ENCODE results near the gene KIF6.

Gene KIF6

DNA sequence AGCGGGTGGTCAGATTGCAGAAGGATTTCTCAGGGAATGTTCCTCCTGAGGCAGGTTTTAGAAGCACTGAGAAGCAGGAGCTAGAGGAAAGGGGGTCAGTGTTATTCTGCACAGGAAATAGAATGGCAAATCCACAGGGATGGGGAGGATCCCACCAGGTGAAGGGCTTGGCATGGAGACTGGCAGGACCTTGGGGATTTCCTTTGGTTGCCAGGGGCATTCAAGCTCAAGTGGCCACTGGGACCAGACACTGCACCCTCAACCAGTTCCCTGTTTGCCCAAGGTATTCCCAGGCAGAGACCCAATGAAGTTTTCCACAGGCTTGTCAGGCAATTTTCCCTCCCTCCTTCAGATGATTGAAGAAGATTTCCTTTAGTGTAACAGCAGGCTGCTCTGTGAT is 279.5 kb downstream of the KIF6 start:
- DNase-seq (ENCODE audit: low read depth) = no peak

DNA sequence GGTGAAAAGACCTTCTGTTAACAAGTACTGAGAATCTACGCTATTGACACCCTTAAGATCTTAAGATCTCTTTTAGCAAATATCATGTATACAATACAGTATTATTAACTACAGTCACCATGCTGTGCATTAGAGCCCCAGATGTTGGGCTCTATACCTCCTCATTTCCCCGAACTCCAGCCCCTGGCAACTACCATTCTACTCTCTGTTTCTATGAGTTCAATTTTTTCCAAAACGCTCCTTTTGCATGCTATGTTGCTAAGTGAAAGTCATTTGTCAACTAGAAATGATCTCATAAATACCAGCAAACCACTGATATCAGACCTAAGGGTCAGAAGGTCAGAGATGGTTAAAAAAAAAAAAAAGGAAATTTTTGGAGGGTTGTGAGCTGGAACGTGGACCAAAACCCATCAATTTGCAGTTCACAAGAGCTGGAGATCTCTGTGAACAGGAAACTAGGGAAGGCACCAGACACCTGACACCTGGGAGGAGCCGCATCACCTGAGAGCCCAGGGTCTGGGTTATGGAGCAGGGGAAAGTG is 280.7 kb downstream of the KIF6 start:
- DNase-seq (ENCODE audit: low read depth) = no peak

DNA sequence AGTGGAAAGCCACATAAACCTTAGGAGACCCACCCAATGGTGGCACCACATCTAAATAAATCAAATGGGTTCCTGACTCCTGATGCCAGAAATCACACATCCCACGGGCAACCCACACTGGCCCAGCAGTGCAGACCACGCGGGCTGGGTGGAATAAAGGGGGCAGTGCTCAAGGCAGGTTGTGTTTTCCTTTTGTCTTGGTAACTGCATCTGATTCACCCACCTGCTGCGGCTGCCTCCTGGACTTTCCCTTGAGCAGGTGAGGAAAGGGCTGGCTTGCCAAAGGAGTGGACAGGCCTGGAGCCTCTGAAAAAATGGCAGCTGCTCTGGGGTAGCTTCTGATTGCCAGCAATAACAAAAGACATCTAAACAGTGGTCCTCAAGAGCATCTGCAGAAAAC is 283.2 kb downstream of the KIF6 start:
- DNase-seq (ENCODE audit: low read depth) = no peak

DNA sequence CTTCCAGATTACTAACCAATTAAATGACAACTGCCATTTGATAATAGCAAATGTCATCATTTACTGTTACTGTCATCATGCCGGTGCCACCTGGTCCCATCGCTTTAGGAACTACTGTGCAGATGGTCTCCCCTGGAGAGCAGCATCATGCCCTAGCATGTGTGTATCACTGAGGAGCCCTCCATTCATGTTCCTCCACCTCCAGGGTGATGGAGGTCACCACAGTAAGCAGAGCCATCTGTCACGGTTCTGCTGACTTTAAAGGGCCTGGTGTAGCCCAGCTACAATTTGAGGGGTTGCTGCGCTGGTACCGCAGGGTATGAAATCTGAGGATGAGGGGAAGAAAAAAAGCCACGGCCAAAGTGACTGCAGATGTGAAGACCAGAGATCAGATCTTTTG is 283.9 kb downstream of the KIF6 start:
- DNase-seq (ENCODE audit: low read depth) = no peak

DNA sequence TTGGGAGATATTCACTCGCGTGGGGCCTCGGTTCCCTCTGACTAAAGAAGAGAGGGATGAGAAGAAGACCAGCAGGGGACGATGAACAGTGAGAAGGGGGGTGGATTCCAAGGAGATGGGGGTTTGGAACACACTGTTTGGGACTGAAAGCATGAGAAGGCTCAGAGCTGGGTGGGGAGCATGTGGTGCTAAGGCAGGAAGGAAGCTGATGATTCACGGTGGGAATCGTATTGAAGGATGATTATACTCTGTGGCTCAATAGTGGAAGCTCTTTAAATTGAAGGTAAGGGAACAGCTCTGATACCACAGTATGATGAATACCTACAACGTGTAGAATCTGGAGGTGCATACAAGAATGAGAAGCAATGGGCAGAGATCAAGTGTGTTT is 285.2 kb downstream of the KIF6 start:
- no peak for DNase-seq (ENCODE audit: low read depth)

DNA sequence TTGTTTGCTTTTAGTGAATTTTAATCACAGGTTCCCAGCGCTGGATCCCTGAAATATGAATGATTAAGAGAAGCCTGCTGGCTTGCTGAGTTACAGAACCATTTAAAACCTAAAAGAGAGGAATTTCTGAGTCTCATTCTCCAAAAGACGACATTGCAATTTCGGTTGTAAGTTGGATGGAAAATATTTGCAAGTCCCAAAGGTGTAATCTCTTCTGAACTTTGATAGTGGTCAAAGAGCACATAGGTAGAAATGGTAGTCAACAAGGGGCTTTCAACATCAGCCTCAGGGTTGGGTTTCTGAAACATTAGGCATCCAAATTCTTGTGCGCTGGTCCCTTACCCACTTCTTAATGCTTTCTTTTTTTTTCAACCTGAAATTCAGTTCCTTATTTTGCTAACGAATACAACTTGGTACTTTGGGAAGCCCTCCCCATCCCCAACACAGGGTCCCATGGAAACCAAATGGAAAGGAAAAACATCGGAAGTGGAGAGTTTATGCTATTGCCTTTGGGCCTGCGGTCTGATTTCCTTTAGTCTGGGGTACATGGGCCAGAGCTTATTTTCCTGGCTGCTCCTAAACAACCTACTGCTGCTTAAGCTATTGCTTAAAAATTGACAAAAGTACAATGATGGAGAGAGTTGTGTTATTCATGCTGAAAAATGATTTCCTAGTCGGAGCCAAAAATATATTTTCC is 285.7 kb downstream of the KIF6 start:
- DNase-seq (ENCODE audit: low read depth) = no peak

DNA sequence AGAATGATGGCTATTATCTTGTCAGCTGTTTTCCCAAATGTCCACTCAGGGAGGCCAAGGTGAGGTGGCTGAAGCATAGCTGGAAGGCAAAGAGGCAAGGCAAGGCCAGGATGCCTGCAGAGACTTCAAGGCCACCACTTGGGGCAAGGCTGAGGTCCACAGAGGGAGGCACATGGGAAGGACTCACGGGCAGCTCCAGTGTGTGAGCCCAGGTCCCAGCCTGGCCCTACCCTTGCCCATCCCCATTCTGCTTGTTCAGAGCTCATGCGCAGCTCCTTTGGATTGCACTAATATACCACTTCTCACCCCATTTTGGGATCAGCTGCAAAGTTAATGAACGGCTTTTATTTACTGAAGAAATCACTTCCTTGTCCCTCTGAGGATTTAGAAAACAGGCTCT is 291.6 kb downstream of the KIF6 start:
- no peak for DNase-seq (ENCODE audit: low read depth)

DNA sequence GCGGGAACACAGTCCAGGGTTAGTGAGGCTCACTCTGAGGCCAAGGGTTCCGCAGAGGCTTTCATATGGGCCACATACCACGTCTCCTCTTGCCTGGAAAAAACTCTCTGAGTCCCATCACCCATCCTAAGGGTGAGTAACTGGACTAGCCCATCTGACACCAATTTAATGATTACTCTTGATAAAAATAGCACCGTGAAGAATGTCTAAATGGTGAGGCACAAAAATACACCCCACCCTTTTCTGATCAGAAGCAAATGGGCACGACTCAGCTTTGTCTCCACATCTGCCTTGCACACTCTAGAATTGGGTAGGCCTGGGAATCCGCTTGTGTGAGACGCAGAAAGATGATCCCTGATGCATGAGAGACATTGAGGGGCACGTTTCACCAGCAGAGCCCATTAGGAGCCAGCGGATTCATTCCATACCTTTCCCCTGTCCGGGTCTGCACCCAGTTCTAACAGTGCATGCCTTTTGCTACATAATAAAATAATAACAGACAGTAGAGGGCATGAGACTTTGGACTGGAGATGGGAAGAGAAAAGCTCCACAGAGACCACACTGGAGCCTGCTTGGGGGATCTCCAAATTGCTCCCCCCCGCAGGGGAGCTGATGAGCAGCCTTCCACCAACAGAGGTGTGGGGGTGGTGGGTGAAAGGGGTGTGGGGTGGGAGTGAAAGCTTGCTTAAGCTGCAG is 292.7 kb downstream of the KIF6 start:
- DNase-seq (ENCODE audit: low read depth) = no peak

DNA sequence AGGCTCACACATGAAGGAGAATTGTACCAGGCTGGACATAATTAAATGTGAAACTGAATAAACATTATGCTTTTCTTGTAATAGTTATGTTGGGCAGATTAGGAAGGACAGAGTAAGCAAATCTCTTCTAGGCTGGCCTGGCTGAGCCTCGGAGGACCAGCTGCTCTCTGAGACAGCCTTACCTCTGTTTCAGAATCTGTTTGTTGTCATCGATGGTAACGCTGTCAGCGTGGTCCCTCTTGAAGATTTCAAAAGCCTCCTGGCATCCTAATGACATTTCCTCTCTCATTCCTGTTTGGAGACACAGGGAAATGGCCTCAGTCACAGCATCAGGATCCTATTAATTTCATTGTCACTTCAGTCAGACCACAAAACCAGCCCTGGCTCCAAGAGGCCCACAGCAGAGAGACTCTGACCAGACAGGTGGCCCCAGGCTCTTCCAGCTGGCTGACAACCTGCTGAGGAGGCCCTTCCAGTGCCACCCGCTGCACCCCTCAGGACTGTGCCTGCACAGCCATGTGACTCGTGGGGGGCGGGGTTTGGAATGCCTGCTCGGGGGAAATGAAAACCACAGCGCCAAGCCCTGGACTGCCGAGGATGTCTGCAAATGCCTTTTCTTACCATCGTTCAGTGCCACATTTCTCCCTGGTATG is 294.2 kb downstream of the KIF6 start:
- DNase-seq (ENCODE audit: low read depth) = no peak

DNA sequence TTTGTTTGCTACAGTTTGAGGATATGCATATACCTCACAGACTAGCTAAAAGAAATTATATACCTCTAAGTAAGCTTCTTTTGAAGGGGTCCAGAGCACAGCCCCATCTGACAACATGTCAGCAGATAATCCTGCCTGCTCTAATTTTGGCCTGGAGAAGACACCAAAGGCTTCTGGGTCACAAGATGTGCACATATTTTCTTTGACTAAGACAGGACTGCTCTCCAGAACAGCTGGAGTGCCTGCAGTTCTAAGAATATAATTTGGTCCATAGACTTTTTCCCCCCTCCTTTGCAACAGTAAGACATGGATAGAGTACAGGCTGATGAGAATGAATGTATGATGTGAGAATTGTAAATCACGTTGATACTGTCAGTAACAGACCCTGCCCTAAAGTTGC is 294.8 kb downstream of the KIF6 start:
- no peak for DNase-seq (ENCODE audit: low read depth)

DNA sequence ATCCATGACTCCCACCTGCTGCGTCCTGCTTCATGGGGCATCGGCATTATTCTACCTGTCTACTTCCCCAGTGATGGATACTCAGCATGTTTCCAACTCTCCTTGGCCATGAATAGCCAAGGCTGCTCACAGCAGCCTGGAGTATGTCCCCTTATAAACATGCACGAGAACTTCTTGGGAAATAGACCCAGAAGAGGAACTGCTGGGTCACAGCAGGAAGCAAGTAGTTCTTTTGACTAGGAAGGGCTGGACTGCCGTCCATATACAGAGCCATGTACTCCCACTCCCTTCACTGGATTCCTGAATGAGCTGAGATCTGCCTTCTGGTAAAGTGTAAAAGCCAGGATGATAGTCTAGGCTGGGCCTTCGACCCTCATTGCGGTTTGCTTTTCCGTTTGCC is 296.4 kb downstream of the KIF6 start:
- no peak for DNase-seq (ENCODE audit: low read depth)

DNA sequence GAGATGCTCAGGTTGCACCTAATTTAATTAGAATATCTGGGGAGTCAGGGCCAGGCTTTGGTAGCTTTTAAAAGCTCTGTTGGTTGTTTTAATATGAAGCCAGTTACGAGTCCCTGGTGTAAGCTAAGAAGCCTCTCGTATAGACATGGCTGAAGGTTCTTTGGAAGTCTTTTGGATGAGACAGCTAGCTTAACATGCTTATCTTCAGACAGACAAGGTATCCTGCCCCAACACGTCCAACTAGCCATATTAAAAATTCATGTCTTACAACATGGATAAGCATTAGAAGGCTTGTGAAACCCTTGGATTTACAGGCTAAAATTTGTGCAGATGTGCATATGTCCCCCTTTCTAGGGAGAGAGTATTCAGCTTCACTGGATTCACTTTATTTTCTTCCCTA is 297.1 kb downstream of the KIF6 start:
- no peak for DNase-seq (ENCODE audit: low read depth)

DNA sequence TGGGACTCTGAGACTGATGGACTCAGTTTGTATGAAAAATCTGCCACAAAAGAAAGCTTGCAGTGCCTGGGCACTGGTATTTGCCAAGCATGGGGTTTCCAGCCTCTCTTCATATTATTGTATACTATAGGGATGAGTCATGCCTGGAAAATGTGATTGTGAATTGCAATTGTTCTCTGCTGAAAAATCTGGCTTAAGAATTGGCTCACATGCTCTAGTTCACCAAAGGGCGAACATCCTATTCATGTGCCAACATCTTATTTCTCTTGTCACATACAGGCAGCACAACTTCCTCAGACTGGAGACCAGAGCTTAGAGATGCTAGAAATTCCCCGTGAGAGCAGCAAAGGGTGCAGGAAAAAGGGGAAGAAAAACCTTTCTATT is 299.1 kb downstream of the KIF6 start:
- DNase-seq (ENCODE audit: low read depth) = no peak

DNA sequence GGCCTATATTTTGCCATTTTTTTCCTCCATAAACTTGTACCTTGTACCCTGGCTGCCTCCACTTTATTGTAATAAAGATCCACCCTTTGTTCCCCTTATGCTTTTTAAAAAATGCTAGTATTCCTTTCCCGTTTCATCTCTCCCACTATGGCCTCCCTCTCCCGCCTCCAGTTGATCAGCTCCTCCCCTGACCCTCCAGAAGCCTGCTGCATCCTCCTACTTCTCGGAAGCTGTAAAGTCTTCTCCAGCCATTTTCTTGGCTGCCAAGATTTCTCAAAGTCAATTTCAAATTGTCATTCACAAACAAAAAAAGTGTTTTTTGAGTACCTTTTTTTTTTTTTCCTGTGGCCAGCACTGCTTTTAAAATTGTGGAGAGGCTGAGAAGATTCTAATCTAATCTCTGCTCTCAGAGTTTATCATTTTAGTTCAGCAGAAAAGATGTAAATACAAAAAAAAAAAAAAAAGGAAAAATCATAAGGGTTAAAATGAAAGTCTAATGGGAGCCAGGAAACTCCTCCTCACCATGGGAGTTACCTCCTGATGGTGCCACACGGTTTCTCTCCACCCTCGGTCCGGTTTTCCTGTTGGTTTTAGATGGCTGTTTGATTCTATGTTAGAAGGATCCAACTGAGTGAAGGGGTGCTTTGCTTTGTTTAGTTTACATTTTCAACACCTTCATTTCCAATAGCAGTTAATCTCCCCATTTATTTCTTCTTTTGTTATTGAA is 299.7 kb downstream of the KIF6 start:
- DNase-seq (ENCODE audit: low read depth) = no peak

DNA sequence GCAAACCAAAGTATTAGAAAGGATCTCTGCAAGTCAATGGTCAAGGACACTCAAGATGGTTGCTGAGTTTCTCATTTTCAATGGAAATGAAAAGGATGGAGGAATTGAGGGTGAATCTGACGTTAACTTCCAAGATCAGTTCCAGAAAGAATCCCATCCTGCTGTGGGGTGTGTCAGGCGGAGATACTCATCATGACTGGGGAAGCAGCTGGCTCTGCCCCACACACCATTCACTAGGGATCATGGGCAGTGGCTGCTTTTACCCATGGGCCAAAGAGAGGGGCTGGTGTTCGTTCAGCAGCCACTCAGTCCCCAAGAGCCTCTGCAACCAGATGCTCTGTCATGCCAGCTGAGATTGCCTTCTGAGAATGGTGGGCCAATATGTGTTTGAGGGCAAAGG is 300.4 kb downstream of the KIF6 start:
- DNase-seq (ENCODE audit: low read depth) = no peak

DNA sequence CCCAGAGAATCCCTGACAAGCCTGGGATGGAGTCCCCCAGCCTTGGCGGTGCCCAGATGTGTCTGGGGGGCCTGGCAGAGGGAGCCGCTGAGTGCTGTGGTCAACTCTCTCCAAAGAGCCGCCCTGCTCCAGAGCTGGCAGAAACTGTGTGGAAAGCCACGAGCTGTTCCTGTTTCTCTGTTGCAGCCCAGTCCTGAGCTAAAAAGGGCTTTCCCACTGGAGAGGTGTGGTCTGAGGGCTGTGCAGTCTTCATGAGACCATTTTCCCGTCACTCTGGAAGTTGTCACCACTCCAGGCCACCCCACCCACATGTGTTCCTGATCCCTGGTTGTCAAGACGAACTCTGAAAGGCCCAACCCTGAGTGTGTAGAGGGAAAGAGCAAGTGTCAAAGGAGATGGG is 303.0 kb downstream of the KIF6 start:
- DNase-seq (ENCODE audit: low read depth) = no peak

DNA sequence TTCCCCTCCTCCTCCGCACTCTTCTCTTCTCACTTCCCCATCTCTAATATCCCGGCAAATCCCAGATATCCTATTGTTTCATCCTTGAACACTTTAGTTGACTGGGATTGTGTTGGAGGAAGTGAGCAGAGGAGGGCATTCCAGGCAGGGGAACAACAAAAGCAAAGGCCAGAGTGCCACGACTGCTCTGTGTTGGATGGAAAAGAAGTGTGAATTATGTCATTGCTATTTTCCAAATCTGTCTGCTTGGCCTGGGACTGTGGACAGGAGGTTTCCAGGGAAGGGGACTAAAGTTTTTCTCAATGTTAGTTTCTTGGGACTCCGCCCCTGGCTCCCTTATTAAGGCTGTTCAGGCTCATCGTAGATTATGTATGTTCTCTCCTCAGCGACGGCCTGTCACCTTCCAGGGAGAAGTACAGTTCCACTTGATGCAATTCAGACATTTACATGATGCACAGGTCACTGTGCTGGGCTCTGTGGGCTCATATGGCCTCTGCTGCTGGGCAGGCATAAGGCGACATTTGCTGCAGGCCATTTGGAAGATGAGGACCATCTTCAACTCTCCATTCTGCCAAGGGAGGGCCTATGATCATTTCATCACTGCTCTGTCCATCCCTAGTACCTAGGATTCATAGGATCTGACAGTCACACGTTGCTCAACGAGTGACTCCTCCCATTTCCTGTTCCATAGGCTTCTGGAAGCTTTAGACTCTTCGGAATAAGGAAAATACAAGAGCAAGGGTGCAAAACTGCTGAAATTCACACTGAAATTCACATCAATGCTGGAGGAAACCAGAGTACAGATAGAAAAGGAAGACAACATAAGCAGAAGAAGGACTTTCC is 303.6 kb downstream of the KIF6 start:
- no peak for DNase-seq (ENCODE audit: low read depth)

DNA sequence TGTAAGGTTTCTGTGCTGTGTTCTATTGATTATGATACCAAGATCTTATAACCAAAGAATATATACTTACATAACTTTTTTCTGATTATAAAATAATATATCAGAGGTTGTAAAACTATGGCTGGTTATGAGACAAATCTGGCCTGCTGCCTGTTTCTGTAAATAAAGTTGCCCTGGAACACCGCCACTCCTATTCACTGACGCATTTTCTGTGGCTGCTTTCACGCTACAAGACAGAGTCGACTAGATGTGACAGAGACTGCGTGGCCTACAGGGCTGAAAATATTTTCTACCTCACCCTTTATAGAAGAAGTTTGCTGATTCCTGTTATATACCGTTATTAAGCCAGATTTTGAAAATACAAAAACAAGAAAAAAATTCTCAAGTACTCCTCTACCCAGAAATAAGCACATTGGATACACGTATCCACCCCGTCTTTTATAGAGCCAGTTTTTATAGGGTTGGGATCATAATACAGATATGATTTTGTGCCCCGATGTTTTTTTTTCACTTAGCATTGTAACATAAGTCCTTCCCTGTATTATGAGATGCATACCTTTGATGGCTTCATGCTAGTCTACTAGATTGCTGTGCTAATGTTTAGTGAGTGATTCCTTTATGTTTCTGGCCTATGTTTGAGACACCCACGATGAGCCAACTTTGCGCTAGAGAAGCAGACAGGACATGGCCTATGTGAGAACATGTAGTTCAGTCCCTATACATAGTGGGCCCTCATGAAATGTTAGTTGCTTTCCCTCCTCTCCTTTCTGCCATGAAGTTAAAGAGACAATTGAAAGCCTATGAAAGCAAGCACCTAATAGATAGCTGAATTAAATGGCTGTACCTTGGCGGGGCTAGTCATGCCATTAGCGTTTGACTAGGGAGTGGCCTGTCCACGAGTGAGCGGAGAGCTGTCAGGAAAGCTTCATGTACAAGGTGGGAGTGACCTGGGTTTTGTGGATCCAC is 304.6 kb downstream of the KIF6 start:
- DNase-seq (ENCODE audit: low read depth) = no peak

DNA sequence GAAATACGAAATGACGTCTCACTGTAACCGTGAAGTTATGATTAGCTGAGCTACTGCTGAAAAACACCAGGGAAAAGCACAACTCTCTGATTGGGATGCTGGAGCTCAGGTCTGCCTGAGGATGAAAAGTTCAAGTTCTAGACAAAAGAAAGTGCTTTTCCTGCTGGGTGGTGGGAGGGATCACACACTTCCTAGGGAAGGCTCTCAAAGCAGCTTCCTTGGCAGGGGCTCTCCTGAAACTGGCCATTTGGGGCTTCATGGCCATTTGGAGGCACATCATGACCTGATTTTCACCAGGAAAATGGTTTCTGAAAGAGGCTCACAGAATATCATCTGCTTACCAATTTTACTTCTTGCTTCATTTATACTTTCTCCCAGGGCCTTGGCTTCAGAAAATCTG is 305.6 kb downstream of the KIF6 start:
- DNase-seq (ENCODE audit: low read depth) = no peak

DNA sequence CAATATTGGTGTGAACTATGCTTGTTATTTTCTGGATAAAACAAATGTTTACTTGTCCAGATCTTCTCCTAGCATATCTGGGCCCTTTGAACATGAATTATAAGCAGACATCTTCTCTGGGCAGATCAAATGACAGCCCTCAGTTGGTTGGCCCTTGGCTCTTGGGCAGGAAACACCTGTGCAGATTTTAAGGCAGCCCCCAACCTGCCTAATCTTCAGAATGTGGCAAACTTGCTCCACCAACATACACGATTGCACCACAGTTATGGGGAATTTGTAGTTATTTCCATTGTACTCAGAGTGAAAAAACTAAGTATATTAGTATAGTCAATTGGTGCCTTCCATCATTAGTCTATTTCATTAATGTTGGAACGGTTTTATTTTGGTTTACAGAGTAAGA is 307.8 kb downstream of the KIF6 start:
- DNase-seq (ENCODE audit: low read depth) = no peak

DNA sequence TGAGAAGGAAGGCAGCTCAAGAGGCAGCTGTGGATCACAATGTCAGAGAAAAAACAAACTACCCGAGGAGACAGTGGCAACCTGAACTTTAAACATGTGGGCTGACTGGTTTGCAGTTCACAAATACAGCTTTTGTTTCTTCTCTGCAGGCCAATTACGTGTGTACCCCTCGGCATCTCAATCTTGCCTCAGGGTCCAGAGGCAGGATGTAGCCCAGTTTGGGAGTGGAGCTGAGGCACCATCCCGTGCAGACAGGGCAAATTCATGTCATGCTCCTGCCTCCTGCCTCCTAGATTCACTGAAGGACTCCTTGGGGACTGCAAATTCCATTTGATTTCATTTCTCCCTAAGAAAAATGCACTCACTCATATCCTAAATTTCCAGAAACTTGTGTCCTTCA is 308.5 kb downstream of the KIF6 start:
- DNase-seq (ENCODE audit: low read depth) = no peak
